Left lung (tissue), 10 donors: ENCODE results near the gene EBPL. TPM values are rescaled to one million over a fixed set of nuclear protein-coding genes. Genes with fewer than 3 reads are reported as not detected.

Experiments
- ATAC-seq: fragments of 200-7000 bp; cut with Tn5 transposase; one replicate; pipeline ENCODE4 v1.9.1; 2020; ENCODE audit warnings: moderate library complexity
- DNase-seq, 4 donors: peaks; one replicate each; pipeline ENCODE4 v3.0.0-alpha.2; 2013 to 2020
- H3K27ac ChIP-seq, 2 donors: fragments of 200-600 bp; sonication (generic) in 1 of 2; one replicate each; pipeline versions ENCODE4 v1.5.0 to v1.8.0; 2020 to 2021
- H3K27me3 ChIP-seq, 2 donors: fragments of 200-600 bp; sonication (generic) in 1 of 2; one replicate each; pipeline versions ENCODE4 v1.5.0 to v1.8.0; 2020 to 2021
- H3K36me3 ChIP-seq, 2 donors: fragments of 200-600 bp; sonication (generic) in 1 of 2; one replicate each; pipeline versions ENCODE4 v1.5.0 to v1.8.0; 2020 to 2021
- H3K4me1 ChIP-seq, 2 donors: fragments of 200-600 bp; one replicate each; pipeline ENCODE4 v1.8.0; 2021
- H3K4me3 ChIP-seq, 2 donors: fragments of 200-600 bp; sonication (generic) in 1 of 2; one replicate each; pipeline versions ENCODE4 v1.5.0 to v1.8.0; 2020 to 2021; ENCODE audit warnings: mild to moderate bottlenecking in 1 of 2
- H3K9me3 ChIP-seq, 2 donors: fragments of 200-600 bp; sonication (generic) in 1 of 2; one replicate each; pipeline versions ENCODE4 v1.5.0 to v1.8.0; 2020 to 2021
- CTCF ChIP-seq, 2 donors: fragments of 200-600 bp; sonication (generic) in 1 of 2; IDR thresholded peaks; one replicate each; pipeline versions ENCODE4 v1.5.0 to v1.8.0; 2021; ENCODE audit warnings: antibody characterized with exemption in 2 of 2
- intact Hi-C, 2 donors: fragments of 100-400 bp; cut with DNase I; formaldehyde crosslinking; loops; one replicate each; pipeline versions ENCODE4 v1.11.2 to v1.14.2; 2022
- polyA plus RNA-seq, 6 donors: library from polyadenylated mRNA; unstranded; fragments of 120-200 nt; gene quantifications; one replicate each; pipeline ENCODE4 v1.2.1, GENCODE V29; 2013; ENCODE audit not compliant: insufficient read length in 6 of 6
- total RNA-seq, 2 donors: library from RNA; stranded (reverse); fragmentation: NEBNext Ultra II Directional; extraction: Animal tissue kit (Norgen Biotek cat#: 25700); gene quantifications; one replicate each; pipeline ENCODE4 v1.2.1, GENCODE V29; 2021
- donor health status: DM: no; HTN: yes; CAD: no.
- donor health status: DM: no; HTN: no; CAD: no.

The EBPL gene
- total and polyA plus RNA-seq, 8 donors: 54.6 to 79.9 (median 70.2) TPM

- no peaks in the 10 kb centered on the region for H3K27me3 ChIP-seq
- TF ChIP-seq CTCF (IDR thresholded peaks at IDR 0.05): no peak
- intact Hi-C loops: no loop called here
- H3K27ac ChIP-seq: no peak overlapping the region
- ATAC-seq (no peak), DNase-seq (no peak)
- no peak overlapping the region for H3K4me3 ChIP-seq
- H3K4me1 ChIP-seq: no peaks in the 10 kb centered on the region
- H3K9me3 ChIP-seq: peaks cover 0 to 3% of the 10 kb centered on the region in 2 donors
- peaks cover 0 to 9% of the 10 kb centered on the region in 2 donors for H3K36me3 ChIP-seq
Observed at GRCh38 chr13:49678191-49678914, 12.9 kb downstream of the EBPL start.

- H3K9me3 ChIP-seq: peaks cover 0 to 3% of the 10 kb centered on the region in 2 donors
- H3K27me3 ChIP-seq: no peaks in the 10 kb centered on the region
- DNase-seq (no peak), ATAC-seq (no peak)
- TF ChIP-seq CTCF (IDR thresholded peaks at IDR 0.05): no peak
- no peak overlapping the region for H3K4me3 ChIP-seq
- no peaks in the 10 kb centered on the region for H3K4me1 ChIP-seq
- H3K36me3 ChIP-seq: peaks cover 0 to 9% of the 10 kb centered on the region in 2 donors
- intact Hi-C loops: no loop called here
- H3K27ac ChIP-seq: no peak overlapping the region
Observed at GRCh38 chr13:49676581-49677298, 14.5 kb downstream of the EBPL start.

GRCh38 chr13:49670828-49671227 is 20.5 kb downstream of the EBPL start:
- DNase-seq (no peak), ATAC-seq (no peak)
- peaks cover 0 to 22% of the 10 kb centered on the region in 2 donors for H3K36me3 ChIP-seq
- no peak for TF ChIP-seq CTCF (IDR thresholded peaks at IDR 0.05)
- peak overlapping the region in 1 of 2 donors; percentile 15 for H3K27ac ChIP-seq
- peaks cover 5 to 18% of the 10 kb centered on the region in 2 donors for H3K4me1 ChIP-seq
- no peaks in the 10 kb centered on the region for H3K27me3 ChIP-seq
- no peak overlapping the region for H3K4me3 ChIP-seq
- no peaks in the 10 kb centered on the region for H3K9me3 ChIP-seq
- intact Hi-C loops: no loop called here

- TF ChIP-seq CTCF (IDR thresholded peaks at IDR 0.05): peak; percentile 30 to 55
- intact Hi-C loops: no loop called here
- peak; percentile 98 for ATAC-seq
- Histone ChIP-seq H3K9me3 (no peaks in the 10 kb centered on the region), H3K4me1 (peaks cover 5 to 18% of the 10 kb centered on the region in 2 donors), H3K36me3 (peaks cover 0 to 25% of the 10 kb centered on the region in 2 donors), H3K27me3 (no peaks in the 10 kb centered on the region), H3K4me3 (no peak overlapping the region), H3K27ac (peak overlapping the region in 1 of 2 donors; percentile 15)
- DNase-seq: peak in 2 of 4 donors; percentile 56 to 70
Observed at GRCh38 chr13:49669735-49670309, 21.5 kb downstream of the EBPL start.

GRCh38 chr13:49667773-49668172 is 23.5 kb downstream of the EBPL start:
- DNase-seq (no peak), ATAC-seq (no peak)
- H3K27ac ChIP-seq: no peak overlapping the region
- H3K4me3 ChIP-seq: no peak overlapping the region
- H3K4me1 ChIP-seq: peaks cover 5 to 18% of the 10 kb centered on the region in 2 donors
- H3K36me3 ChIP-seq: peaks cover 0 to 31% of the 10 kb centered on the region in 2 donors
- no peaks in the 10 kb centered on the region for H3K9me3 ChIP-seq
- H3K27me3 ChIP-seq: no peaks in the 10 kb centered on the region
- intact Hi-C loops: no loop called here
- TF ChIP-seq CTCF (IDR thresholded peaks at IDR 0.05): no peak
